ENCODE measurements around the gene DCBLD2.

The DCBLD2 gene

DNA sequence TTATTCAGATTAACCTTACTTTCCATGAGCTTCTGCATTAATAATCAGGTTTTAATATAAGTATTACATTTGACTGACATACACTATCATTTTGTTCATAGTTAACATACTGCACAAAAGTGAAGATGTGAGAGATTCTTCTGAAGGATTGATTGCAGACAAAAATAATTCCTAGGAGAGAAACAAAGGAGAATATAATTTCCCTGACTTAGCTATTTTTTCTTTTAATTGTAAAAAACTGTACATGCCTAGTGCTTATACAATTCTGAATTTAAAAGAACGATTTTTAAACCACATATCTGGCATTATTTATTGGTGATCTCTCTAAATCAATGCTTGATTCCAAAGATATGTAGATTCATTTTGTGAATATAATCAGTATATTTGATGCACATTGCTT, 11.0 kb upstream of the DCBLD2 start:
- Histone ChIP-seq H3K4me3 (ENCODE audit: low read depth in 1 of 5, low read length in 5 of 5) (no peak overlapping the region), H3K27me3 (ENCODE audit: control insufficient read depth in 5 of 5, insufficient read depth in 4 of 5, low read length in 5 of 5) (no peaks in the 10 kb centered on the region), H3K36me3 (ENCODE audit: control insufficient read depth in 5 of 5, insufficient read depth in 5 of 5, low read length in 5 of 5) (no peaks in the 10 kb centered on the region), H3K4me1 (ENCODE audit: control insufficient read depth in 5 of 5, insufficient read depth in 5 of 5, low read length in 5 of 5) (no peaks in the 10 kb centered on the region), H3K9me3 (ENCODE audit: control insufficient read depth in 5 of 5, low read length in 5 of 5) (peaks cover 0 to 6% (median 0%) of the 10 kb centered on the region in 5 donors), H3K27ac (ENCODE audit: low read depth, low read length) (no peak overlapping the region), H3K9ac (ENCODE audit: low read length in 5 of 5) (no peak overlapping the region)

DNA sequence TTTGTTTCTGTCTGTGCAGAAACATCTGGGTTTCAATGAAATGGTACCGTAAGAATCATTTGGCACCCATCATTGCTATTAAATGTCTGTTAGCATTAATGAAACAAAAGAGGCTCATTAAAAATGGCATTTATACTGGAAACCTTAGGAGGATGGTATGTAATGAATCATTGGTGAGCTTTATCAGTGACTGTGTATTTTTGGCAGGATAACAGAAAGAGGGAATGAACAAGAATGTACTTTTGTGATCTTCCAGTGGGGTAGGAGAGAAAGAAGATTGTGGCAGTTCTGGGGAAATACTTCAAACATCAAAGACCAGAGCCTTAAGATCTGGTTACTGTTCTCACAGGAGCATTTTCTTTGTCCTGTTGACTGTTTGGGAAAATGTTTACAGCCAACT, 4.7 kb upstream of the DCBLD2 start:
- Histone ChIP-seq H3K9ac (ENCODE audit: low read length in 5 of 5) (no peak overlapping the region), H3K4me1 (ENCODE audit: control insufficient read depth in 5 of 5, insufficient read depth in 5 of 5, low read length in 5 of 5) (peaks cover 0 to 11% (median 7%) of the 10 kb centered on the region in 5 donors), H3K36me3 (ENCODE audit: control insufficient read depth in 5 of 5, insufficient read depth in 5 of 5, low read length in 5 of 5) (no peaks in the 10 kb centered on the region), H3K4me3 (ENCODE audit: low read depth in 1 of 5, low read length in 5 of 5) (no peak overlapping the region), H3K27ac (ENCODE audit: low read depth, low read length) (no peak overlapping the region), H3K27me3 (ENCODE audit: control insufficient read depth in 5 of 5, insufficient read depth in 4 of 5, low read length in 5 of 5) (no peaks in the 10 kb centered on the region), H3K9me3 (ENCODE audit: control insufficient read depth in 5 of 5, low read length in 5 of 5) (peaks cover 0 to 6% (median 0%) of the 10 kb centered on the region in 5 donors)

- no peak overlapping the region for H3K9ac ChIP-seq (ENCODE audit: low read length in 5 of 5)
- H3K4me3 ChIP-seq (ENCODE audit: low read depth in 1 of 5, low read length in 5 of 5): no peak overlapping the region
- H3K27ac ChIP-seq (ENCODE audit: low read depth, low read length): no peak overlapping the region
- no peaks in the 10 kb centered on the region for H3K36me3 ChIP-seq (ENCODE audit: control insufficient read depth in 5 of 5, insufficient read depth in 5 of 5, low read length in 5 of 5)
- no peaks in the 10 kb centered on the region for H3K9me3 ChIP-seq (ENCODE audit: control insufficient read depth in 5 of 5, low read length in 5 of 5)
- H3K27me3 ChIP-seq (ENCODE audit: control insufficient read depth in 5 of 5, insufficient read depth in 4 of 5, low read length in 5 of 5): no peaks in the 10 kb centered on the region
- H3K4me1 ChIP-seq (ENCODE audit: control insufficient read depth in 5 of 5, insufficient read depth in 5 of 5, low read length in 5 of 5): peaks cover 0 to 27% (median 24%) of the 10 kb centered on the region in 5 donors
Measured at GRCh38 chr3:98903705-98904481, 2.4 kb upstream of the DCBLD2 start.

DNA sequence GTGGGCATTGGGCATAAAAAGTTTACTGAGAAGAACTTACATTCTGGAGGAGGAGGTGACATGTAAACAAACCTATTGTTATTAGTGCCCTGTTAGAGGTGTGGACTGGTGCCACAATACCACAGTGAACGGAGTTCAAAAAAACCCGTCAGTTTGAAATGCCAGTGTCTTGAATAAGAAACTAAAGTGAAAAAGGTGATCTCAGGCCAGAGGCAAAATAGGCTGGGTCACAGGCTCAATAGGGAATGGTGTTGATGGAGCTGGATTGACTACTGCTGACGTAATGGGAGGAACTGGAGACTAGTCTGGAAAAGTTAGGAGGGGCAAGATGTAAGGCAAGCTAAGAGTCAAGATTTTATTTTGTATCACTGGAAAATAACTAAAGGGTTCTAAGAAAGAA, 1.6 kb upstream of the DCBLD2 start:
- H3K9me3 ChIP-seq (ENCODE audit: control insufficient read depth in 5 of 5, low read length in 5 of 5): no peaks in the 10 kb centered on the region
- H3K27ac ChIP-seq (ENCODE audit: low read depth, low read length): no peak overlapping the region
- H3K9ac ChIP-seq (ENCODE audit: low read length in 5 of 5): no peak overlapping the region
- no peaks in the 10 kb centered on the region for H3K27me3 ChIP-seq (ENCODE audit: control insufficient read depth in 5 of 5, insufficient read depth in 4 of 5, low read length in 5 of 5)
- H3K4me3 ChIP-seq (ENCODE audit: low read depth in 1 of 5, low read length in 5 of 5): no peak overlapping the region
- no peaks in the 10 kb centered on the region for H3K36me3 ChIP-seq (ENCODE audit: control insufficient read depth in 5 of 5, insufficient read depth in 5 of 5, low read length in 5 of 5)
- H3K4me1 ChIP-seq (ENCODE audit: control insufficient read depth in 5 of 5, insufficient read depth in 5 of 5, low read length in 5 of 5): peaks cover 0 to 32% (median 24%) of the 10 kb centered on the region in 5 donors

DNA sequence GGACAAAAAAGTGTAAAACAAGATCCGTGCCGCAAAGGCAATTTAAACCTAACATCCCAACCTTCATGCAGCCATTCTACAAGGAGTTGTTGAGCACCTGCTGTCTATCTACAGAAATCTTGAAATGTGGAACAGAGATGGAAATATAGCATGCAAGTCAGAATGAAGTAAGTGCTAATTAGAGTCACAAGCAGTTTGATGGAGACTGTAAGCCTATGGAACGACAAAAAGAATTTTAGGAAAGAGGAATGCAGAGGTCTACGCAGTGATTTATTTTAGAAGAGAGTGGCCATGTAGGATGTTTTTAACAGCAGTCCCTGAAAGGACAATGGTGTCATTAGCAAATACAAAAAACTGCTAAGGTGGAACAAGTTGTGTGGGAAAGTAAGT, 851 bp upstream of the DCBLD2 start:
- no peaks in the 10 kb centered on the region for H3K9me3 ChIP-seq (ENCODE audit: control insufficient read depth in 5 of 5, low read length in 5 of 5)
- peak overlapping the region; percentile 61 to 94 (median 83) for H3K4me3 ChIP-seq (ENCODE audit: low read depth in 1 of 5, low read length in 5 of 5)
- peaks cover 0 to 32% (median 24%) of the 10 kb centered on the region in 5 donors for H3K4me1 ChIP-seq (ENCODE audit: control insufficient read depth in 5 of 5, insufficient read depth in 5 of 5, low read length in 5 of 5)
- no peaks in the 10 kb centered on the region for H3K27me3 ChIP-seq (ENCODE audit: control insufficient read depth in 5 of 5, insufficient read depth in 4 of 5, low read length in 5 of 5)
- H3K9ac ChIP-seq (ENCODE audit: low read length in 5 of 5): peak overlapping the region in 4 of 5 donors; percentile 64 to 83 (median 70)
- no peaks in the 10 kb centered on the region for H3K36me3 ChIP-seq (ENCODE audit: control insufficient read depth in 5 of 5, insufficient read depth in 5 of 5, low read length in 5 of 5)
- peak overlapping the region; percentile 56 for H3K27ac ChIP-seq (ENCODE audit: low read depth, low read length)

DNA sequence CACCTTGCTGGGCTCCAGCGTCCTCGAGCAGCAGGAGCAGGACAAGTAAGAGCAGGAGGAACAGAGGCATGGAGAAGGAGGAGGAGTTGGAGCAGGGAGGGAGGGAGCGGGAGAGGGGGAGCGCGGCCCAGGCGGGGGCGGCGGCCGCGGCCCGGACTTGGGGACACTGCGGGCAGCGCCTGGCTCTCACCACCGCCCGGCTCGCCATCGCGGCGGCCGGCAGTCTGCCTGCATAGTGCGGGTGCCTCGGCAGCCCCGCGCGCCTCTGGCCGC, 440 bp downstream of the DCBLD2 start:
- H3K9ac ChIP-seq (ENCODE audit: low read length in 5 of 5): peak overlapping the region; percentile 38 to 92 (median 79)
- H3K36me3 ChIP-seq (ENCODE audit: control insufficient read depth in 5 of 5, insufficient read depth in 5 of 5, low read length in 5 of 5): no peaks in the 10 kb centered on the region
- H3K27ac ChIP-seq (ENCODE audit: low read depth, low read length): peak overlapping the region; percentile 75
- H3K27me3 ChIP-seq (ENCODE audit: control insufficient read depth in 5 of 5, insufficient read depth in 4 of 5, low read length in 5 of 5): no peaks in the 10 kb centered on the region
- H3K4me3 ChIP-seq (ENCODE audit: low read depth in 1 of 5, low read length in 5 of 5): peak overlapping the region; percentile 57 to 94 (median 83)
- H3K4me1 ChIP-seq (ENCODE audit: control insufficient read depth in 5 of 5, insufficient read depth in 5 of 5, low read length in 5 of 5): peaks cover 0 to 32% (median 24%) of the 10 kb centered on the region in 5 donors
- H3K9me3 ChIP-seq (ENCODE audit: control insufficient read depth in 5 of 5, low read length in 5 of 5): no peaks in the 10 kb centered on the region

DNA sequence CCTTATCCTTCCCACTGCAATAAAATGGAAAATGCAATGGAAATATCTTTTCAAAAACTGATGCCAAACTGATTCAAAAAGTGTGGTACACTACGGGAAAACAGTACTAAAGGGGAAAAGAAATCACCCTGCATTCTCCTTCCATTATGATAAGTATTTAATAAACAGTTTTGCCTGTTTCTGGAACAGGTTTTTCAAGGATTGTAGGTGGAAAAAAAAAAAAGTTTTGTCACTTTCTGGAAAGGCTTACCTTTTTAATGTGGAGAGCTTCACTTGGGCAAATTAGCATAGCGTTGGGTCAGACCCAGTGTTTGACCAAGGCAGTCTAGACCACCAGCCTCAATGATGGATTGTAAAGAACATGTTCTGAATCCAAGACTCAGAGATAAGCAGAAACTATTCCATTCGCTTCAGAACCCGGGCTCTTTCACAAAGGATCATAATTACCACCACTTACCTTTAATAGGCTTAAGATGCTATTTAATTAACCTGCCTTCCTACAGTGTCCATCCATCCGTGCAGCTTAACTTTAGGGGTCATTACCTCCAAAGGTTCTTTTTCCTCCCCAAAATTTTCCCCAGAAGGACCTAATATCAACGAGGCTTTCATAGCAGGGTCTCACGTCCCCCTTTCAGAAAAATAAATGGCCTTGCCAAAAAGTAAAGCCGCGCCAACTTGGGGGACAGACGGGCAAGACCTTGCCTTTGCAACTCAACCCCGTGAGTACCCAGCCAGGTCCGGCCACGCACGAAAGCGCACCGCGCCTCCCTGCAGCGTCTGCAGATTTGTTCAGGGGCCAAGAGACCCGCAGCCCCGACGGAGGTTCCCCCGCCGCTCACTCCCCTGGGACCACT, 1.0 kb downstream of the DCBLD2 start:
- Histone ChIP-seq H3K9me3 (ENCODE audit: control insufficient read depth in 5 of 5, low read length in 5 of 5) (no peaks in the 10 kb centered on the region), H3K27me3 (ENCODE audit: control insufficient read depth in 5 of 5, insufficient read depth in 4 of 5, low read length in 5 of 5) (no peaks in the 10 kb centered on the region), H3K27ac (ENCODE audit: low read depth, low read length) (peak overlapping the region; percentile 75), H3K4me3 (ENCODE audit: low read depth in 1 of 5, low read length in 5 of 5) (peak overlapping the region; percentile 64 to 94 (median 83)), H3K4me1 (ENCODE audit: control insufficient read depth in 5 of 5, insufficient read depth in 5 of 5, low read length in 5 of 5) (peaks cover 0 to 32% (median 24%) of the 10 kb centered on the region in 5 donors), H3K36me3 (ENCODE audit: control insufficient read depth in 5 of 5, insufficient read depth in 5 of 5, low read length in 5 of 5) (no peaks in the 10 kb centered on the region), H3K9ac (ENCODE audit: low read length in 5 of 5) (peak overlapping the region; percentile 38 to 92 (median 79))

GRCh38 chr3:98897701-98898100, 3.8 kb downstream of the DCBLD2 start:
- Histone ChIP-seq H3K9ac (ENCODE audit: low read length in 5 of 5) (no peak overlapping the region), H3K9me3 (ENCODE audit: control insufficient read depth in 5 of 5, low read length in 5 of 5) (no peaks in the 10 kb centered on the region), H3K27me3 (ENCODE audit: control insufficient read depth in 5 of 5, insufficient read depth in 4 of 5, low read length in 5 of 5) (no peaks in the 10 kb centered on the region), H3K4me3 (ENCODE audit: low read depth in 1 of 5, low read length in 5 of 5) (no peak overlapping the region), H3K4me1 (ENCODE audit: control insufficient read depth in 5 of 5, insufficient read depth in 5 of 5, low read length in 5 of 5) (peaks cover 0 to 42% (median 30%) of the 10 kb centered on the region in 5 donors), H3K36me3 (ENCODE audit: control insufficient read depth in 5 of 5, insufficient read depth in 5 of 5, low read length in 5 of 5) (no peaks in the 10 kb centered on the region), H3K27ac (ENCODE audit: low read depth, low read length) (no peak overlapping the region)

DNA sequence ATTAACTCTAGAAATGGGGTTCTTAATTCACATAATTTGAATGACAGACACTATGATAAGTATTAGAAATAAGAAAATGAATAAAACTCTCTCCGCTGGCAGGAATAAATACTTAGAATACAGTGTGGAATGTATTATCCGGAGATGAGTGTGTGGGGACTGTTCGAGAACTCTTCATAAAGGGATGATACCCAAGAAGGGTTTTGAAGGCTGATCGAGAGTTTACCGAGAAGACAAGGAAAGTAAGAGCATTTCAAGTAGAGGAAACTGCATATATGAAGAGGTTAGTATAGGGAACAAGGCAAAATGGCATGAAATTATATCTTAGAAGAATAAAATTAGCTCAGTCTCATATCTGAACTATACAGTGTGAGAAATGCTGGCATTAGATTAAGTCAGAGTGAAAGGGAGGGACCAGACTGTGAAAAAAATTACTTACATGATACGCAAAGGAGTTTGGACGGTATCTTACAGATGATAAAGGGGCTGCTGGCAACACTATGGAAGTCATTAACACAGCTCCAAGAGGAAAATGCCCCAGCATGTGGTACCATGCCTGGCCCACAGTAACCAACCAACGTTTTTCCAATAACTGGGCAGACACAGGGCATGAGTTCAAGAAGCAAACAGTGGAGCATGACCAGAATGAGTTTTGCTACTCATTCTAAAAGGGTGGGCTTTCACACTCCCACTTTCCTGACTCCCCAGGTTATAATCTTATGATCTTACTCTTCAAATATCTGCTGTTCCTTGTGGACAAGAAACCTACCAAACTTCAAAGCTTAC, 6.5 kb downstream of the DCBLD2 start:
- Histone ChIP-seq H3K27me3 (ENCODE audit: control insufficient read depth in 5 of 5, insufficient read depth in 4 of 5, low read length in 5 of 5) (no peaks in the 10 kb centered on the region), H3K36me3 (ENCODE audit: control insufficient read depth in 5 of 5, insufficient read depth in 5 of 5, low read length in 5 of 5) (no peaks in the 10 kb centered on the region), H3K4me1 (ENCODE audit: control insufficient read depth in 5 of 5, insufficient read depth in 5 of 5, low read length in 5 of 5) (peaks cover 0 to 50% (median 30%) of the 10 kb centered on the region in 5 donors), H3K9ac (ENCODE audit: low read length in 5 of 5) (no peak overlapping the region), H3K9me3 (ENCODE audit: control insufficient read depth in 5 of 5, low read length in 5 of 5) (no peaks in the 10 kb centered on the region), H3K4me3 (ENCODE audit: low read depth in 1 of 5, low read length in 5 of 5) (no peak overlapping the region), H3K27ac (ENCODE audit: low read depth, low read length) (no peak overlapping the region)
